ENCODE measurements around the gene BDH2.

DNA sequence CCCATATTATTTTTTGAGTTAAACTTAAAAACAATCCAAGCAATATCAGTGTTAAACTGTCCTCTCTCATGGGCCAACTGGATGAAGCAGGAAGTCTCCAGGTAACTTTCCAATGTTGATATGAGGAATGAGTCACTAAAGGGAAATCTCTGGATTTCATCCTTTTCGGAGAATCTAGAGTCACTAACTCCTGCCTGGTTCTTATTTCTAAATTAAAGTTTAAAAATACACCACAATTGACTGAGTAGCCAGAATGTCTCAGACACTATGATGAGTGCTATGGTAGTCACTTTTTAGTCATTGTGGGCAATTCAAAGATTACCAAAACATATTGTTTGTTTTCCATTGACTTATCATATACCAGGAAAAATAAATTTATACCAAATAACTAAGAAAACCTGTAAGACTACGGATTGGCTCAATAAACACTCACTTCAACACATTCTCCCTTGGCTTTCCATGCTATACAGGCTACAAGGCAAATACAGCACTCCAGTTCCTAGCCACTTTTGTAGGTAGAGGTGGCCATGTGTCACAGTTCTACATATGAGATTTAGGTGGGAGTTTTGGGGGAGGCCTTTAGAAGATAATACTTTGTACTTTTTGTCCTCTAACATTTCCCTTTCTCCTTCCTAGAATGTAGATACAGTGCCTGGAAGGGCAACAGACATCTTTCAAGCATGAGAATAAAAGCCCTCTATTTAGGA is 31.6 kb downstream of the BDH2 start:
- TF ChIP-seq, protein P1, sequence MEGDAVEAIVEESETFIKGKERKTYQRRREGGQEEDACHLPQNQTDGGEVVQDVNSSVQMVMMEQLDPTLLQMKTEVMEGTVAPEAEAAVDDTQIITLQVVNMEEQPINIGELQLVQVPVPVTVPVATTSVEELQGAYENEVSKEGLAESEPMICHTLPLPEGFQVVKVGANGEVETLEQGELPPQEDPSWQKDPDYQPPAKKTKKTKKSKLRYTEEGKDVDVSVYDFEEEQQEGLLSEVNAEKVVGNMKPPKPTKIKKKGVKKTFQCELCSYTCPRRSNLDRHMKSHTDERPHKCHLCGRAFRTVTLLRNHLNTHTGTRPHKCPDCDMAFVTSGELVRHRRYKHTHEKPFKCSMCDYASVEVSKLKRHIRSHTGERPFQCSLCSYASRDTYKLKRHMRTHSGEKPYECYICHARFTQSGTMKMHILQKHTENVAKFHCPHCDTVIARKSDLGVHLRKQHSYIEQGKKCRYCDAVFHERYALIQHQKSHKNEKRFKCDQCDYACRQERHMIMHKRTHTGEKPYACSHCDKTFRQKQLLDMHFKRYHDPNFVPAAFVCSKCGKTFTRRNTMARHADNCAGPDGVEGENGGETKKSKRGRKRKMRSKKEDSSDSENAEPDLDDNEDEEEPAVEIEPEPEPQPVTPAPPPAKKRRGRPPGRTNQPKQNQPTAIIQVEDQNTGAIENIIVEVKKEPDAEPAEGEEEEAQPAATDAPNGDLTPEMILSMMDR (IDR thresholded peaks at IDR 0.05), result no peak
- TF ChIP-seq POLR2A (IDR thresholded peaks at IDR 0.05) (no peak), POLR2AphosphoS5 (IDR thresholded peaks at IDR 0.05) (no peak)

All from upper lobe of left lung (tissue), 4 donors.